Panc1 (cell line): ENCODE results near the gene LRR1. TPM values are rescaled to one million over a fixed set of nuclear protein-coding genes. Genes with fewer than 3 reads are reported as not detected.
"Not testable (repeated sequence)": the region's sequence is repeated elsewhere in the genome, so short reads cannot be mapped to it uniquely, and the experiment has no call there.

Experiments used
- ATAC-seq: fragments of 200-7000 bp; cut with Tn5 transposase; 2 replicates; pipeline ENCODE4 v1.9.1; 2020; ENCODE audit warnings: mild to moderate bottlenecking, moderate library complexity
- BruUV-seq: library from RNA; stranded (reverse); fragments of 400-500 nt; replicated peaks from 2 replicates; lab custom pipeline; 2021; lab: Mats Ljungman, UMichigan
- CTCF ChIA-PET: fragments of 300-600 bp; sonication (Branson Sonifier 250); formaldehyde crosslinking; loops from one replicate; lab custom pipeline; 2022; ENCODE audit warnings: antibody characterized with exemption; lab: Charles Lee
- POLR2A ChIA-PET: fragments of 300-600 bp; sonication (Branson Sonifier 250); formaldehyde crosslinking; loops from one replicate; lab custom pipeline; 2022; ENCODE audit warnings: antibody characterized with exemption; lab: Charles Lee
- DNase-seq: peaks from one replicate; pipeline ENCODE4 v3.0.0-alpha.2; 2010; ENCODE audit warnings: low read depth, low spot score
- H3K27ac ChIP-seq: 2 replicates; pipeline ENCODE4 v1.5.1; 2011; ENCODE audit warnings: mild to moderate bottlenecking, low read length, inconsistent platforms
- H3K27me3 ChIP-seq: fragments of 200-500 bp; sonication (Bioruptor generic); 2 replicates; pipeline ENCODE4 v1.6.0; 2014; ENCODE audit warnings: low read length, inconsistent platforms; ENCODE audit not compliant: control insufficient read depth, insufficient read depth
- H3K36me3 ChIP-seq: fragments of 200-500 bp; sonication (Bioruptor generic); 2 replicates; pipeline ENCODE4 v1.5.1; 2014; ENCODE audit warnings: inconsistent platforms, mild to moderate bottlenecking, low read length, moderate library complexity; ENCODE audit not compliant: control insufficient read depth, insufficient read depth
- H3K4me1 ChIP-seq: 2 replicates; pipeline ENCODE4 v1.5.1; 2011; ENCODE audit warnings: inconsistent platforms, mild to moderate bottlenecking, low read length, moderate library complexity; ENCODE audit not compliant: control insufficient read depth, insufficient read depth
- H3K4me3 ChIP-seq, 2 experiments: 2 replicates each; pipeline ENCODE4 v1.5.1; 2011 to 2012; ENCODE audit warnings: low read depth in 2 of 2, low read length in 2 of 2, mild to moderate bottlenecking in 2 of 2, inconsistent platforms in 1 of 2, moderate library complexity in 1 of 2
- H3K9me3 ChIP-seq: fragments of 200-500 bp; sonication (Bioruptor generic); 2 replicates; pipeline ENCODE4 v1.5.1; 2014; ENCODE audit warnings: low read depth, mild to moderate bottlenecking, inconsistent platforms, low read length, moderate library complexity; ENCODE audit not compliant: control insufficient read depth, insufficient read depth
- POLR2AphosphoS5 ChIP-seq: IDR thresholded peaks from 2 replicates; pipeline ENCODE4 v1.6.1; 2012; ENCODE audit warnings: mild to moderate bottlenecking, low read depth, low read length, moderate library complexity
- SIN3A ChIP-seq: IDR thresholded peaks from 2 replicates; pipeline ENCODE4 v1.6.1; 2012; ENCODE audit warnings: low read depth, mild to moderate bottlenecking, low read length, moderate library complexity, borderline replicate concordance; ENCODE audit not compliant: insufficient read depth
- TCF7L2 ChIP-seq: IDR thresholded peaks from 2 replicates; pipeline ENCODE4 v1.6.1; 2011; ENCODE audit warnings: mild to moderate bottlenecking, low read depth, low read length, inconsistent platforms
- in situ Hi-C: cut with HindIII; loops from 2 replicates; pipeline ENCODE4 v1.10.0; 2016; ENCODE audit warnings: low sequenced_read_pairs, low pct_unique_long_range_greater_than_20kb
- intact Hi-C: fragments of 100-400 bp; cut with micrococcal nuclease; formaldehyde crosslinking; loops from one replicate; pipeline ENCODE4 v1.10.0; 2022; ENCODE audit not compliant: unreplicated experiment
- total RNA-seq: library from RNA; stranded (reverse); gene quantifications from one replicate; pipeline ENCODE4 v1.2.1, GENCODE V29; 2021; ENCODE audit not compliant: unreplicated experiment
- TF ChIP-seq, protein P1 (sequence below): fragments of 450-650 bp; IDR thresholded peaks from 2 replicates; pipeline ENCODE4 v1.5.1; 2017; ENCODE audit warnings: mild to moderate bottlenecking
- TF ChIP-seq, protein P2 (sequence below), 2 experiments: IDR thresholded peaks; 2 replicates each; pipeline ENCODE4 v1.6.1; 2011 to 2012; ENCODE audit warnings: low read depth in 2 of 2, control low read depth in 1 of 2, low read length in 1 of 2, mild to moderate bottlenecking in 1 of 2, moderate library complexity in 1 of 2; ENCODE audit not compliant: insufficient read depth in 1 of 2

The LRR1 gene
- total RNA-seq, 1 experiment from 2014 or later, result 23.3 TPM

DNA sequence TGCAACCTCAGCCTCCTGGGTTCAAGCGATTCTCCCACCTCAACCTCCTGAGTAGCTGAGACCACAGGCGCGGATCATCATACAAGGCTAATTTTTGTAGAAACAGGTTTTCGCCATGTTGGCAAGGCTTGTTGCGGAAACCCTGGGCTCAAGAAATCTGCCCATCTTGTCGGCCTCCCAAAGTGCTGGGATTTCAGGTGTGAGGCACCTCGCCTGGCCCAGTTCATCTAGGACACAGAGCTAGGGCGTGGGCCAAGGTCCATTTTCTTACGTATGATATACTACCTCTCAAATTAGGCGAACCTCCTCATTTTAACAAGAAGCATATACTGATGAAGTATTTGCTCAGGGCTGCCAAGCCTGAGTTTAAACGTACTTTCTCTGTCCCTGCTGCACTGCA, 14.7 kb upstream of the LRR1 start:
- BruUV-seq, result no TSS peak
- Histone ChIP-seq H3K27ac (peak overlapping the region; percentile 95), H3K4me3 (peak overlapping the region; percentile 92 to 93), H3K36me3 (peaks cover 21% of the 10 kb centered on the region), H3K9me3 (no peaks in the 10 kb centered on the region), H3K4me1 (peaks cover 15% of the 10 kb centered on the region), H3K27me3 (no peaks in the 10 kb centered on the region)
- no peak for TF ChIP-seq TCF7L2
- no peak for TF ChIP-seq SIN3A
- TF ChIP-seq, protein P1, sequence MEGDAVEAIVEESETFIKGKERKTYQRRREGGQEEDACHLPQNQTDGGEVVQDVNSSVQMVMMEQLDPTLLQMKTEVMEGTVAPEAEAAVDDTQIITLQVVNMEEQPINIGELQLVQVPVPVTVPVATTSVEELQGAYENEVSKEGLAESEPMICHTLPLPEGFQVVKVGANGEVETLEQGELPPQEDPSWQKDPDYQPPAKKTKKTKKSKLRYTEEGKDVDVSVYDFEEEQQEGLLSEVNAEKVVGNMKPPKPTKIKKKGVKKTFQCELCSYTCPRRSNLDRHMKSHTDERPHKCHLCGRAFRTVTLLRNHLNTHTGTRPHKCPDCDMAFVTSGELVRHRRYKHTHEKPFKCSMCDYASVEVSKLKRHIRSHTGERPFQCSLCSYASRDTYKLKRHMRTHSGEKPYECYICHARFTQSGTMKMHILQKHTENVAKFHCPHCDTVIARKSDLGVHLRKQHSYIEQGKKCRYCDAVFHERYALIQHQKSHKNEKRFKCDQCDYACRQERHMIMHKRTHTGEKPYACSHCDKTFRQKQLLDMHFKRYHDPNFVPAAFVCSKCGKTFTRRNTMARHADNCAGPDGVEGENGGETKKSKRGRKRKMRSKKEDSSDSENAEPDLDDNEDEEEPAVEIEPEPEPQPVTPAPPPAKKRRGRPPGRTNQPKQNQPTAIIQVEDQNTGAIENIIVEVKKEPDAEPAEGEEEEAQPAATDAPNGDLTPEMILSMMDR, result no peak
- TF ChIP-seq, protein P2, sequence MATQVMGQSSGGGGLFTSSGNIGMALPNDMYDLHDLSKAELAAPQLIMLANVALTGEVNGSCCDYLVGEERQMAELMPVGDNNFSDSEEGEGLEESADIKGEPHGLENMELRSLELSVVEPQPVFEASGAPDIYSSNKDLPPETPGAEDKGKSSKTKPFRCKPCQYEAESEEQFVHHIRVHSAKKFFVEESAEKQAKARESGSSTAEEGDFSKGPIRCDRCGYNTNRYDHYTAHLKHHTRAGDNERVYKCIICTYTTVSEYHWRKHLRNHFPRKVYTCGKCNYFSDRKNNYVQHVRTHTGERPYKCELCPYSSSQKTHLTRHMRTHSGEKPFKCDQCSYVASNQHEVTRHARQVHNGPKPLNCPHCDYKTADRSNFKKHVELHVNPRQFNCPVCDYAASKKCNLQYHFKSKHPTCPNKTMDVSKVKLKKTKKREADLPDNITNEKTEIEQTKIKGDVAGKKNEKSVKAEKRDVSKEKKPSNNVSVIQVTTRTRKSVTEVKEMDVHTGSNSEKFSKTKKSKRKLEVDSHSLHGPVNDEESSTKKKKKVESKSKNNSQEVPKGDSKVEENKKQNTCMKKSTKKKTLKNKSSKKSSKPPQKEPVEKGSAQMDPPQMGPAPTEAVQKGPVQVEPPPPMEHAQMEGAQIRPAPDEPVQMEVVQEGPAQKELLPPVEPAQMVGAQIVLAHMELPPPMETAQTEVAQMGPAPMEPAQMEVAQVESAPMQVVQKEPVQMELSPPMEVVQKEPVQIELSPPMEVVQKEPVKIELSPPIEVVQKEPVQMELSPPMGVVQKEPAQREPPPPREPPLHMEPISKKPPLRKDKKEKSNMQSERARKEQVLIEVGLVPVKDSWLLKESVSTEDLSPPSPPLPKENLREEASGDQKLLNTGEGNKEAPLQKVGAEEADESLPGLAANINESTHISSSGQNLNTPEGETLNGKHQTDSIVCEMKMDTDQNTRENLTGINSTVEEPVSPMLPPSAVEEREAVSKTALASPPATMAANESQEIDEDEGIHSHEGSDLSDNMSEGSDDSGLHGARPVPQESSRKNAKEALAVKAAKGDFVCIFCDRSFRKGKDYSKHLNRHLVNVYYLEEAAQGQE (IDR thresholded peaks at IDR 0.05; ENCODE audit: insufficient read depth in 1 of 2, low read depth in 2 of 2, low read length in 1 of 2), result no peak
- no peak for TF ChIP-seq POLR2AphosphoS5
- ChIA-PET CTCF (no interaction called here), POLR2A (interaction anchor here (0.6 kb wide), 1 partner anchor 138 kb away, joined by 6 read pairs; no protein-coding TSS in a partner anchor)
- in situ Hi-C loops, result no loop called here
- no peak for DNase-seq
- intact Hi-C loops, result no loop called here
- no peak for ATAC-seq

DNA sequence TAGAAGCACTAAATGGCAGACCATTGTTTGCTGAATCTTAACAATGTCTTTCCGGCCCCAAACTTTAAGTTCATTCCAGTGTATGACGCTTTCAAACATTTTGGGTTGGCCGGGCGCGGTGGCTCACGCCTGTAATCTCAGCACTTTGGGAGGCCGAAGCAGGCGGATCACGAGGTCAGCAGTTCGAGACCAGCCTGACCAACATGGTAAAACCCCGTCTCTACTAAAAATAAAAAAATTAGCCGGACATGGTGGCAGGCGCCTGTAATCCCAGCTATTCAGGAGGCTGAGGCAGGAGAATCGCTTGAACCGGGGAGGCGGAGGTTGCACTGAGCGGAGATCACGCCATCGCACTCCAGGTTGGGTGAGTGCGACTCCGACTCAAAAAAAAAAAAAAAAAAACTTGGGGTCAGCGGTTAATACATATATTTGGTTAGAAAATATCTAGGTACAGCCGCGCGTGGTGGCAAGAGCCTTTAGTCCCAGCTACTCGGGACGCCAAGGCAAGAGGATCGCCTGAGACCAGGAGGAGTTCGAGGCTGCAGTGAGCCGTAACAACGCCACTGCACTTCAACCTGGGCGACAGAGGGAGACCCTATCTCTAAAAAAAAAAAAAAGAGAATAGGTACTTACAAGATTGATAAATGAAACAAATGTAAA, 13.6 kb upstream of the LRR1 start:
- H3K36me3 ChIP-seq, result peaks cover 21% of the 10 kb centered on the region
- BruUV-seq, DNase-seq, CTCF ChIA-PET, ATAC-seq, in situ Hi-C loops, H3K9me3 ChIP-seq, H3K27me3 ChIP-seq, intact Hi-C loops: not testable (repeated sequence)
- POLR2A ChIA-PET, result interaction anchor here (0.6 to 0.7 kb wide), 3 partner anchors 8 to 861 kb away, joined by 3 to 4 read pairs (median 3); no protein-coding TSS in a partner anchor
- H3K4me1 ChIP-seq, result peaks cover 15% of the 10 kb centered on the region
- peak overlapping the region; percentile 92 to 93 for H3K4me3 ChIP-seq
- peak overlapping the region; percentile 95 for H3K27ac ChIP-seq
